ENCODE data around the gene TOMT. TPM values are rescaled to one million over a fixed set of nuclear protein-coding genes. Genes with fewer than 3 reads are reported as not detected.

Gene TOMT
- total RNA-seq, 2 experiments from 2014 or later: not detected

GRCh38 chr11:72122607-72123006 is 16.9 kb downstream of the TOMT start:
- intact Hi-C loops (cut with micrococcal nuclease; ENCODE audit: unreplicated experiment): no loop called here
- no peak for TF ChIP-seq EZH2phosphoT487 (IDR thresholded peaks at IDR 0.05; ENCODE audit: borderline replicate concordance, low read depth, low read length)
- no peak for TF ChIP-seq CTCF (conservative IDR thresholded peaks at IDR 0.05; ENCODE audit: low read length)
- Histone ChIP-seq H3K4me3 (ENCODE audit: low read depth, low read length, poor library complexity, severe bottlenecking) (no peak overlapping the region), H3K9me2 (ENCODE audit: insufficient read depth, low read length) (no peaks in the 10 kb centered on the region), H3K4me1 (ENCODE audit: insufficient read depth, low read length, poor library complexity, severe bottlenecking) (no peaks in the 10 kb centered on the region), H3K27ac (ENCODE audit: low read depth, low read length, poor library complexity, severe bottlenecking) (no peak overlapping the region), H2AFZ (ENCODE audit: low read length) (no peak overlapping the region), H3K36me3 (ENCODE audit: insufficient read depth, low read length) (no peaks in the 10 kb centered on the region), H3K4me2 (ENCODE audit: low read length) (no peak overlapping the region), H4K20me1 (ENCODE audit: insufficient read depth, low read length) (no peaks in the 10 kb centered on the region), H3K79me2 (ENCODE audit: insufficient read depth, low read depth, low read length) (no peaks in the 10 kb centered on the region), H3K9me3 (ENCODE audit: low read length) (peaks cover 20% of the 10 kb centered on the region)
- DNase-seq (ENCODE audit: low spot score): no peak
- no TSS peak for BruUV-seq (replicated peaks)
- POLR2A ChIA-PET: no interaction called here
- CTCF ChIA-PET (ENCODE audit: unreplicated experiment): no interaction called here

GRCh38 chr11:72123117-72123653 is 17.5 kb downstream of the TOMT start:
- no peaks in the 10 kb centered on the region for H4K20me1 ChIP-seq (ENCODE audit: insufficient read depth, low read length)
- ChIA-PET CTCF (ENCODE audit: unreplicated experiment) (no interaction called here), POLR2A (no interaction called here)
- H3K4me1 ChIP-seq (ENCODE audit: insufficient read depth, low read length, poor library complexity, severe bottlenecking): no peaks in the 10 kb centered on the region
- H2AFZ ChIP-seq (ENCODE audit: low read length): no peak overlapping the region
- intact Hi-C loops (cut with micrococcal nuclease; ENCODE audit: unreplicated experiment): no loop called here
- no peaks in the 10 kb centered on the region for H3K9me2 ChIP-seq (ENCODE audit: insufficient read depth, low read length)
- H3K27ac ChIP-seq (ENCODE audit: low read depth, low read length, poor library complexity, severe bottlenecking): no peak overlapping the region
- no peak for TF ChIP-seq EZH2phosphoT487 (IDR thresholded peaks at IDR 0.05; ENCODE audit: borderline replicate concordance, low read depth, low read length)
- no peak for TF ChIP-seq CTCF (conservative IDR thresholded peaks at IDR 0.05; ENCODE audit: low read length)
- BruUV-seq (replicated peaks): no TSS peak
- no peak overlapping the region for H3K4me3 ChIP-seq (ENCODE audit: low read depth, low read length, poor library complexity, severe bottlenecking)
- no peak overlapping the region for H3K4me2 ChIP-seq (ENCODE audit: low read length)
- no peaks in the 10 kb centered on the region for H3K79me2 ChIP-seq (ENCODE audit: insufficient read depth, low read depth, low read length)
- no peak for DNase-seq (ENCODE audit: low spot score)
- no peaks in the 10 kb centered on the region for H3K36me3 ChIP-seq (ENCODE audit: insufficient read depth, low read length)
- H3K9me3 ChIP-seq (ENCODE audit: low read length): peaks cover 26% of the 10 kb centered on the region

DNA sequence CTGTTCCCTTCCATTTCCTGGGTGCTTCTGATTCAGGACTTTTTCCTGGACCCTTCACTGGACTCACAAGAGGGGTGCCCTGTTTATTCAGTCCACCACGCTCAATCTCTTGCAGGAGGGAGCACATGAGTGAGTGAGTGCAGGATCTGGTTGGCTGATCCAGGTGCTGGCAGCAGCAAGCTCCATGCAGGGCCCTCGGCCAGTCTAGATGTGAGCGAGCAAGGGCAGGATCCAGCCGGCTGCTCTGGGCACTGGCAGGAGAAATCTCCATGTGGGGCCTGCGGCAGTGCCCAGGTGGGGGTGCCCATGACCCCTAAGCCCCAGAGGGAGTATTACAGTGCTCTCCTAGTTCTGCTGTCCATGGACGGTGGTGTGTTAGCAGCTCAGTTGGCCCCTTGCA is 18.3 kb downstream of the TOMT start:
- ChIA-PET CTCF (ENCODE audit: unreplicated experiment) (no interaction called here), POLR2A (no interaction called here)

More for the DNA sequence above, 18.3 kb downstream of the TOMT start:
- H3K4me3 ChIP-seq (ENCODE audit: low read depth, low read length, poor library complexity, severe bottlenecking): no peak overlapping the region
- no TSS peak for BruUV-seq (replicated peaks)
- no peaks in the 10 kb centered on the region for H3K36me3 ChIP-seq (ENCODE audit: insufficient read depth, low read length)
- no peak for DNase-seq (ENCODE audit: low spot score)
- no peaks in the 10 kb centered on the region for H3K9me2 ChIP-seq (ENCODE audit: insufficient read depth, low read length)
- H3K4me2 ChIP-seq (ENCODE audit: low read length): no peak overlapping the region
- peaks cover 33% of the 10 kb centered on the region for H3K9me3 ChIP-seq (ENCODE audit: low read length)
- H2AFZ ChIP-seq (ENCODE audit: low read length): no peak overlapping the region
- no peaks in the 10 kb centered on the region for H3K4me1 ChIP-seq (ENCODE audit: insufficient read depth, low read length, poor library complexity, severe bottlenecking)
- no peaks in the 10 kb centered on the region for H3K79me2 ChIP-seq (ENCODE audit: insufficient read depth, low read depth, low read length)
- no peak overlapping the region for H3K27ac ChIP-seq (ENCODE audit: low read depth, low read length, poor library complexity, severe bottlenecking)
- intact Hi-C loops (cut with micrococcal nuclease; ENCODE audit: unreplicated experiment): no loop called here
- H4K20me1 ChIP-seq (ENCODE audit: insufficient read depth, low read length): no peaks in the 10 kb centered on the region
- no peak for TF ChIP-seq CTCF (conservative IDR thresholded peaks at IDR 0.05; ENCODE audit: low read length)
- no peak for TF ChIP-seq EZH2phosphoT487 (IDR thresholded peaks at IDR 0.05; ENCODE audit: borderline replicate concordance, low read depth, low read length)

All from OCI-LY7 (cell line).